NCI-H748 treated with DMSO at 0.1 percent for 48 hours (cell line): ENCODE results near the gene GRM5.
"Not testable (repeated sequence)": the region's sequence is repeated elsewhere in the genome, so short reads cannot be mapped to it uniquely, and the experiment has no call there.

Experiments
- DNase-seq: peaks from one replicate; lab custom pipeline; 2025; lab: John Stamatoyannopoulos, UW

Gene GRM5

DNA sequence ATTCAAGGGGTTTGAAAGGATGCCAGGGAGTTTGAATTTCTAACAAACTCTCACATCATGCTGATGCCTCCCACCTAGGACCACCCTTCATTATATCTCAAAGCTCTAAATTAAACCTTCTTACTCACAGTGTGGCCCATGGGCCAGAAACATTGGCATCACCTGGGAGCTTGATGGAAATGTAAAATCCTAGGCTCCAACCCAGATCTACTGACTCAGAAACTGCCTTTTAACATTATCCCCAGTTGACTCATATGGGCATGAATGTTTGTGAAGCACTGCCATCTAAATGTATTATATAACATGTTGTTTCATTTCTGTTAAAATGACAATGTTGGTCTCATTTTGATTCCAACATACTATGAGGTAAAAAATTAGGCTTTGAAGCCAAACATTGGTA lies 90.3 kb downstream of the GRM5 start:
- not testable (repeated sequence) for DNase-seq

DNA sequence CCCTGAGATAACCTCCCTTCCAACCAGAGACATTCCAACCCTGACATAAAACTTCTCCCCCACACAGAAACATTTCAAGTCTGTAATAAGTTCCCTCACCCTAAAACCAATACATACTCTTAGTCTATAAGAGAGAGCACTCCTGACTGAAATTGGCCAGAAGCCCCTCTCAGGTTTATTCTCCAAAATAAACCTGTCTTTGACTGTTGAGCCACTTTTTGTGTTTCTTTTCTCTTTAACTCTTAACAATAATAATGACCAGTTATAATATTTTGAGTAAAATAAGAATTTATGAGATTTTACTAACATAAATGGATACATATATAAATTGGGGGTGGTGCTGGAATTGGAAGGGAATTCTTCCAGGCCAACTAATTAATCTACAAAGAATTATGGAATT lies 93.6 kb downstream of the GRM5 start:
- DNase-seq, result no peak

DNA sequence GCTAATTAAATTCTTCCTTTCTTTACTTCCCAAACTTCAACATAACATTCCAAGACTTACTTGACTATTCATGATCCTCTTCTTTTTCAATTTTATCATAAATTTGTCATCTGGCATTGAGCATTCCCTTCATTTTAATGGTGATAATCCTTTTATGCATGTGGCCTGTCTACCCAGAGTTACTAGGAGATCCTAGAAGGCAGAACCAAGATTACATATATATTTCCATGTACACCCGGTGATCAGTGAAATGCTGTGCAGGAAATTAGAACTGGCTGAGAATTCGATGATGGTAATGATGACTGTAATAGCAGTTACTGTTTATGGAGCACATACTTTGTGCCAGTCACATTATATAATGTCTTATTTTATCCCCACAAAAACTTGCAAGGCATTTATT lies 104.2 kb downstream of the GRM5 start:
- not testable (repeated sequence) for DNase-seq

DNA sequence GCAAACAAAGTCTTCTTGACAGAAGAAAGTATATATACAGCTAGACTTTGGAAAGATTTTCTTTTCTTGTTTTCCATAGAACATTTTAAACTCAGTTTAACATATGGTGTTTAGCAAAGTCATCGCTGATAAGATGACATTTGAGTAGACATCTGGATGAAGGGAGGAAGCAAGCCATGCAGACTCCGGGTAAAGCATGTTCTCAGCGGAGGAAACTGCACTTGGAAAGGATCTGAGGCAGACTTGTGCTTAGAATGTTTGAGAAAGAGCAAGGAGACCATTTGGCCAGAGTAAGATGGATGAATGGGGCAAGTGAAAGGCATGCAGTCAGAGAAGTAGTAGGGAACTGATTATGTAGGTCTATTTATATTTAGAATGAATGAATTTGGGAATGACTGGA lies 105.9 kb downstream of the GRM5 start:
- DNase-seq, result not testable (repeated sequence)

DNA sequence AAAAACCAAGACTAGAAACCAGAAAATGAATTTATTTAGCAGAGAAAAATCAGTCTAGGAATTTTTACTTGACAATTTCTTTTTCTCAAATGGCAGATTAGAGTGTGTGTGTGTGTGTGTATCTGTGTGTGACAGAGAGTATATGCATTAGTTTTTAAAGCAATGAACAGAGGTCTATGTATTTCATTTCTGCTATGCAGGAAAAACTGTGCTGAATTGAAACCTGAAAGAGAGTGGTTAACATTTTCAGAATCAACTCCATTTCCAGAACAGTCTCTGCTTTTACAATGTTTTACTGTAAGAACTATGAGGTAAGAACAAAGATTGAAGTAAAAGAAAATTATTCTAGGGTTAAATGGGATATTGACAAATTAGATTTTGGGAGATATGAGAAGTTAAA lies 114.8 kb downstream of the GRM5 start:
- no peak for DNase-seq

DNA sequence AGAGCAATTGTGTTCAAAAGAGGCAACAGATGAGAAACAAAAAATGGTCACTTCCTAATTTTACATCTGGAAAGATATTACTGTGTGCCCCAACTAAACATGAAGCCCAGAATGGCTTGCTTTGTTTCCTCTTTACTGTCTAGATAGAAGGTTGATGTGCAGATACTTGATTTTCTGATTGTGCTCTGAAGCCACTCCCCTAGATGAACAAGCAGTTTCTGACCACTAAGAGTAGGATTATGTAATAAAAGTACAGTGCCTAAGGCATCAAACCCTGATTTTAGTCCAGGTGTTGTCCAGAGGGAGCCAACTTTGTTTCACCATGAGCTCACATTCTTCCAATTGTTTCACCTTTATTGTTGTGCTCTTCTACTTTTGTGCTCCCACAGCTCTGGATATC lies 116.9 kb downstream of the GRM5 start:
- DNase-seq, result not testable (repeated sequence)

DNA sequence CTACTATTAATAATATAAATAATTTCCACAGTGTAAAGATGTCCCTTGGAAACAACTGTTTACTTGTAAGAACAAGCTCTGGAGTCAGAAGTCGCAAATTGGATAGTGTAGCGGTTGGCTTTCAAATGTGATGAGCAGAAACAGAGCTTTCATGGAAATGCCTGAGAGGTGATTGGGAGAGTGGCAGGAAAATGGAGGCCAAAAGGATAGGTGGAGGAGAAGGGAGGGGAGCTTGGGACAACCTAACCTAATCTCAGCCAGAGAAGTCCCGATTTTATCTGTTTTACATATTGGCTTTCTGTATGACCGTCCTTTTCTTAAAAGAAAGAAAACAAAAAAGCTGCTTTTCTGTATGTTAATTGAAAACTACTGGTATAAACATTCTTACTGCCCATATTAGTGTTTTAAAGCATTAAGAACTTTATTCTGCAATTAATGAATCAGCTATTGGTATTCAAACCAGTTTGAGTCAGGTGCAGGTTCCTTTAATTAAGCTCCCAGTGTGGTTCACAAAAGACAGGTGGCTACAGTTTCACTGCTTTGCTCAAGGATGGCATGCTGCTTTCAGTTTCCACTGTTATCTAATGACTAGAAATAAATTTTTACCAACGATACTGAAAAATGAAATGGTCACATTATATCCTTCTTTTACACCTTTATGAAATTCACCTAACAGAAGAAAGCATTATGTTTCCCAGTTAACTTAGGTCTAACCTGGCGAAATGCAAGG lies 117.8 kb downstream of the GRM5 start:
- not testable (repeated sequence) for DNase-seq

DNA sequence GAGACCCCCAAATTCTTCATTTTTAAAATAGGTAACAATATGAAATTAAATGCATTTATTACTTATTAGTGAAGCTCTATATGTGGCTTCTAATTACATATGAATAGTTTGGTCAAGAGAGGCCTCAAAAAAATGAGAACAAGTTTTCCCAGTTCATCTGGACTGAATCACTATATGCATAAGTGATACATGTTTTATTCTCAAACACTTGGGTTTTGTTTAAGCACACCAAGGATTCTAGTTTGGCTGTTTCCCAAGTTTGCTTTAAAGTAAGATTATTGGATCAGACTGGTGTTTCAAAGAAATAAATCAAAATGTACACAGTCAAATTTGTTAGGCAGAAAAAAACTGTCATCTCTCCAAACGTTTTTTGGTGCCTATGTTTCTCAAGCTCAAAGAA lies 136.1 kb downstream of the GRM5 start:
- DNase-seq, result not testable (repeated sequence)

DNA sequence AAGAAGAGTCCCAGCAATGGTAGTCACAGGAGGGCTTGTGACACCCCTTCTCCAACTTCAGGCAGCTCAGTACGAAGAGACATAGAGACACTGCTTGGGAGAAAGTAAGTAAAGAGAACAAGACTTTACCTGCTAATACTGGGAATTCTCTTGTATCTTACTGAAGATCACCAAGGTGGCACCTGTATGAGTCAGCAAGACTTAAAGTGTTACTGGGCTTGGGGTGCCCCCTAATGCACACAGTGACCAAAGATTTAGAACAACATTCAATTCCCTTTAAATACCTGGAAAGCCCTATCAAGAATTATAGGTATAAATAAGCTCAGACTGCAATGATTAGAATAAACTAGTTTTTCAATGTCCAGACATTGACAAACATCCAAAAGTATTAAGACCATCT lies 148.7 kb downstream of the GRM5 start:
- DNase-seq, result not testable (repeated sequence)

DNA sequence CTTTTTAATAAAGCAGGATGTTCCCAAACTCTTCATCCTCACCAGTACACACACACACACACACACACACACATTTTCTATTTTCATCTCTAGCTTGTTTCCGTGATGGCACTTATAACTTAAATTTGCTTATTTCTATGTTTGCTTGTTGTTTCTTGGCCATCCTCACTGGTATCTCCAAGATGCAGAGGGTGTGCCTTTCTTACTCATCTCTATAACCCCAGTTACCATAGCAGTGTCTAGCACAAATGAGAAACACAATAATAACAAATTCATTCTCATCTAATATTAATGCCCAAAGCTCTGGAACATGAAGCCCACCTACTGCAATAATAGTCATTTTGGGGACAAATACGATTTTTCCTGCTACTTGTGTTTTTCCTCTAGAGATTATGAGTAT lies 156.3 kb downstream of the GRM5 start:
- no peak for DNase-seq

DNA sequence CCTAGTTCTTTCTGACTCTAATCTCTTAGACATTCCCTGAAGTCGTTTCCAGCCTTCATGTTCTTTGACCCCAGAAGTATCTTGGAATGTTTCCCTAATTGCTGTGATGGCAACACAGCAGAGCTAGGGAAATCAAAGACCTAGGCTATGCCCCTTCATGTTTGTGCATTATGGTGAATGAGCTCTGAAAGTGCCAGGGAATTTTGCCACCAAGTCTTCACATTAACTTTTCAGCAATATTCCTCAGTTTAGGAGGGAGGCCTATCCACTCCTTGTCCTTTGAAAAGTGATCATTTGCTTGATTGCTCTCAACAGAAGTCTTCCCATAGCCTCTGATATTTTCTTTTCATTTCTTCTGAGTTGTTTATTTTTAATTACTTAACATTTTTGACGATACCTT lies 164.3 kb downstream of the GRM5 start:
- not testable (repeated sequence) for DNase-seq

DNA sequence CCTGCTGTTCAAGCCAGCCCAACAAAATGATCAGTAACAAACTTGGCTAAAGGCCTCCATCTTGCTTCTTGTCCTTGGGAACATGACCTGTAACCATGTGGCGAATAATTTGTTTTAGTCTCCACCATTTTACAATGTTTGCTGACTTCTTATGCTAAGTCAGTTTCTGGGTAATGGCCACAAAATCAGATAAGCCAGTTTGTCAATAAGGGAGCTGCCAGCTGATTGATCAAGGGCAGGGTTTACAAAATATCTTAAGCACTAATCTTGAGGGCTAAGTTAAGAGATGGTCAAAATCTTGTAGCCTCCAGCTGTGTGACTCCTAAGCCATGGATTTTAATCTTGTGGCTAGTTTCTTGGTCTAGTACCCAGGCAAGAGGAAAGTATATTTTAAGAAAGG lies 176.9 kb downstream of the GRM5 start:
- DNase-seq, result not testable (repeated sequence)

DNA sequence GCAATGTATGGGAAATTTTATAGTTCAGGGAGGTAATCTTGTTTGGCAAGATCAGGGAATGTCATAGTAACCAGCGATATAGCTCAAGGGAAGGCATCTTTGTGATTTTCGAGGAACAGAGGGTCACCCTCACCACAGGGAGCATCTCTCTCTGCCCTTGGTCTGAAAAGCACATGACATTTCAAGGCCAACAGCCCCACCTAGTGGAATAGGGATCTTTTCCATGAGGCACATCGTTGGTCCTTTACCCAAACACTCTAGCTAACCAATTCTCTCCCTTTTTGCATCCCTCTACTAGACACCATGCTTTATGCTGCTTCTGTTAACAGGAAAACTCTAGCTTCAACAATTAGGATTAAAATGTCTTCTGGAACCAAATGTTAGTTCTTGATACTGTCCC lies 179.0 kb downstream of the GRM5 start:
- peak; percentile 5 for DNase-seq

DNA sequence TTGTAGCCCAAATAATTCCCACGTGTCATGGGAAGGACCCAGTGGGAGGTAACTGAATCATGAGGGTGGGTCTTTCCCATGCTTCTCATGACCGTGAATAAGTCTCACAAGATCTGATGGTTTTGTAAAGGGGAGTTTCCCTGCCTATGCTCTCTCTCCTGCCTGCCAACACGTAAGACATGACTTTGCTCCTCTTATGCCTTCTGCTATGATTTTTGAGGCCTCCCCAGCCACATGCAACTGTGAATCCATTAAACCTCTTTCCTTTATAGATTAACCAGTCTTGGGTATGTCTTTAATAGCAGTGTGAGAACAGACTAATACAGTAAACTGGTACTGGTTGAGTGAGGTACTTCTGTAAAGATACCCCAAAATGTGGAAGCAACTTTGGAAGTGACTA lies 183.0 kb downstream of the GRM5 start:
- not testable (repeated sequence) for DNase-seq

DNA sequence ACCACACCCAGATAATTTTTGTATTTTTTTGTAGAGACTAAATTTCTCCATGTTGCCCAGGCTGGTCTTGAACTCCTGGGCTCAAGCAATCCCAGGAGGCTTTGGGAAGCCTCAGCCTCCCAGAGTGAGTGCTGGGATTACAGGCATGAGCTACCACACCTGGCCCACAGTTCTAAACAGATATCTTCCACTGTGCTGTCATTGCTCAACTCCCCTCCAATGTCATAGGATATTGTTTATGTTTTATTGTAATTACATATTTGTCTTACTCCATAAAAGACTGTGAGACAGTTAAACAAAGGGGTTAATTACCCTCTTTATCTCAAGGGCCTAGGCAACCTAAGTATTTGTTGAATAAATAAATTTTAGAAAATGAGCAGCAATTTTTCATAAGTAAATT lies 204.2 kb downstream of the GRM5 start:
- no peak for DNase-seq

DNA sequence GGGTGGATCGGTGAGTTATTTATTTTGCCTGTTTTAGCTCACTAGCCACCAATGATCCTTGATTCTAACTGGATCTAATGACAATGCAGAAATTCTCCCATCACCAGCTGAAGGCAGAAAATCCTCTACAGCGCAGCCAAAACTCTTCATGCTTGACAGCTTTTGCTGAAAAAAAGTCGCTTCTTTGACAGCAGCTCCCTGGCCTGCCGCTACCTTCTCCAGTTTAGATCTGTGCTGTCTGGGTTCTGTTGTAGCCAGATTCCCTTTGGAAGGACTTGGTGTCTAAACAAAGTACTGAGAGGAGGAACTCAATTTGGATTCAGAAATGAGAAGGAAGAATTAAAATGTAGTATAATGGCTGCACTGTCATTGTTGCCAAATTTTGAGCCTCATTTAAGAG lies 205.4 kb downstream of the GRM5 start:
- not testable (repeated sequence) for DNase-seq

DNA sequence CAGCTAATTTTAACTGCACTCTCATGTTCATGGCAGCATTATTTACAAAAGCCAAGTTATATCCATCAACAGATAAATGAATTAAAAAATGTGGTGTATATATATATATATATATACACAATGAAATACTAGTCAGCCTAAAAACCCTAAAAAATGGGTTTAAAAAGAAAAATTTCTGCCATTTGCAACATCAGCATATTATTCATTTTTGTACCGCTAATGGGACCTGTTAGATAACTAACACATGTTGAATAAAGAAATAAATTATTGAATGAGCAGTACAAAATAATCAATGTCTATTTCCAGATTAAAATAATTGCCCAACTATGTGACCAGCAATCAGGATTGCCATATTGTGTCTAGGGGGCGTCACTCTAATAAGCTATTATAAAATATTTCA lies 211.8 kb downstream of the GRM5 start:
- DNase-seq, result not testable (repeated sequence)

DNA sequence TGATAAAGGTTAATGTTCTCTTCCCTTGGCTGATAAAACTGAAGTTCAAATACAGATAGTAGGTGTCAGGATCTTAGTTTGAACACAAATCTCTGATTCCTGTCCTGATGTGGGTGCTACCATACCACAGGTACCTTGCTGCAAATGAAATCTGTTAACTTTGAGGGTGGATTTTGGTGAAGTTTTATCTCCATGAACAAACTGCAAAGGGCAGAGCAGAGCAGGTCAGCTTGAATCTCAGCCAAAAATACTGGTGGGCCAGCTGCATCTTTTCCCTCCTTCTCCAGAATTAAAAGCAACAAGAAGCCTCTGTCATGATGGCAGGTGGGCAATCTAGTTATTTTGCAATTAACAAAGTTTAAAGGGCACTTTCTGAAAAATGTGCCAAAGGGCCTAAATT lies 214.2 kb downstream of the GRM5 start:
- not testable (repeated sequence) for DNase-seq

DNA sequence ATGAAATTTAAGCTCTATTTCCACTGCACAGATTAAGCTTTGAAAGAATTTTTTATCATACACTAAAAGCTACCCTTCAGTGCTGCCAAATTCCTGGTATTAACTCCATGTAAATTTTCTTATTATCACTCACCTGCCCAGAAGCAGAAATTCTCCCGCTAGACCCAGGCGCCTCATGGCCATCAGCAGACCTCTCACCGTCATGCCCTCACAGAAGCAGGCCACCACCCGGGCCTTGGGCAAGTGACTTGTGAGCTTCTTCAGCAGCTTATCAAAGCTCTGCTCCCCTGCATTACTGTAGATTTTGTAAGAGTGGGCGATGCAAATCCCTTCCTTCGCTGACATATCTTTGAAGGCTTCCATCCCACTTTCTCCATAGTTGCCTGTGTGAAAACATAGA lies 216.0 kb downstream of the GRM5 start:
- not testable (repeated sequence) for DNase-seq

DNA sequence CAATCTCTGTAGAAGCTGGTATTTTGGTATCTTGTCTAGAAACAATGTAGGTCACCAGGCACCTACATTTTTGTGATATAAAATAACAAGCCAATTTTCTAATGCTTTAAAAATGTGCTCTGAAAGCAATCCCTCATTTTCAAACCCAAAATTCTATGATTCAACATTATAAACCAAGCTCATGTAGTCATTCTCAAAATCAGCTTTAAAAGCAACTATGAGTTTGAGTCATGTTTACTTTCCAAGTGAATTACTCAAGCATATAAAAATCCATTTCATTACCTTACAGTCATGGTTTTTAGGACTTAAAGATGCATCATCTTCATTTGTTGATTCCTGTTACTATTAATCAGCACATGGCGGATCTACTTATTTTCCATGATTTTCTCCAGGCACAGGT lies 216.4 kb downstream of the GRM5 start:
- no peak for DNase-seq

DNA sequence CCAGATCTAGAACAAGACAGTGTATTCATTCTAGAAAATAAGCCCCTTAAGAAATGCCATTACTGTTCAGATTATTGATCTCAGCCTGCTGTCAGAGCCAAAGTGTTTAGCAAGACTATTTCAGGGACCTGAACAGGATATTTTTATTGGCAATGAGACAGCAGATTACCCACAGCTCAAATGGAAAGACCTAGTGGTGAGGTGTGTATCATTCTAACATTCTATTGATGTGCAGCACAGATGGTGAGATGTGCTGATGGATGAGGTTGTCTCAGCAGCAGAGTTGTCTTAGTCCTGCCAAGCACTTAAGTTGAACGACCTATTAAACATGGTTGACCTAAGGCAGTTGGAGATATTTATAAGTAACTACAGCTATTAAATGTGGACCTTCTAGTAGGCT lies 219.5 kb downstream of the GRM5 start:
- DNase-seq, result not testable (repeated sequence)

DNA sequence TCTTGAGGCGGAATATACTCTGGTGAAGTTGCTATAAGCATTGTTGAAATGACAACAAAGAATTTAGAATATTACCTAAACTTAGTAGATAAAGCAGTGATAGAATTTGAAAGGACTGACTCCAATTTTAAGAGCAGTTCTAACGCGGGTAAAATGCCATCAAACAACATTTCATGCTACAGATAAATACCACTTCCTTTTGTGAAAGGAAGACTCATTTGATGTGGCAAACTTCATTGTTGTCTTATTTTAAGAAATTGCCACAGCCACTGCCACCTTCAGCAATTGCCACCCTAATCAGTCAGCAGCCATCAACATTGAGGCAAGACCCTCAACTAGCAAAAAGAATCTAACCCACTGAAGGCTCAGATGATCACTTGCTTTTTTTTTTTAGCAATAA lies 220.8 kb downstream of the GRM5 start:
- DNase-seq, result not testable (repeated sequence)

DNA sequence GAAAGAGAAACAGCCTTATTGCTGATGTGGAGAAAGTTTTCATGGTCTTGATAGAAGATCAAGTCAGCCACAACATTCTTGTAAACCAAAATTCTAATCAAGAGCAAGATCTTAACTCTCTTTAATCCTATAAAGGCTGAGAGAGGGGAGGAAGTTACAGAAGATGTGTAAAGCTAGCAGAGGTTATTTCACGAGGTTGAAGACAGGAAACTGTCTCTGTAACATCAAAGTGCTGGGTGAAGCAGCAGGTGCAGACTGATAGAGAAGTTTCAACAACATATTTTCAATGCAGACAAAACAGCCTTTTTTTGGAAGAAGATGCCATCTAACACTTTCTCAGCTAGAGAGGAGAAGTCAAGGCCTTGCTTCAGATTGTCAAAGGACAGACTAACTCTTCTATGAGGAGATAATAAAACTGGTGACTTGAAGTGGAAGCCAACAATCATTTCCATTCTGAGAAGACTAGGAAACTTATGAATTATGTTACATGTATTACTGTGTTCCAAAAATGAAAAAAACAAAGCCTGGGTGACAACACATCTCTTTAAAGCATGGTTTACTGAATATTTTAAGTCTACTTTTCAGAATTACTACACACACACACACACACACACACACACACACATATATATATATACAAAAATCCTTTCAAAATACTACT lies 221.9 kb downstream of the GRM5 start:
- DNase-seq, result not testable (repeated sequence)

DNA sequence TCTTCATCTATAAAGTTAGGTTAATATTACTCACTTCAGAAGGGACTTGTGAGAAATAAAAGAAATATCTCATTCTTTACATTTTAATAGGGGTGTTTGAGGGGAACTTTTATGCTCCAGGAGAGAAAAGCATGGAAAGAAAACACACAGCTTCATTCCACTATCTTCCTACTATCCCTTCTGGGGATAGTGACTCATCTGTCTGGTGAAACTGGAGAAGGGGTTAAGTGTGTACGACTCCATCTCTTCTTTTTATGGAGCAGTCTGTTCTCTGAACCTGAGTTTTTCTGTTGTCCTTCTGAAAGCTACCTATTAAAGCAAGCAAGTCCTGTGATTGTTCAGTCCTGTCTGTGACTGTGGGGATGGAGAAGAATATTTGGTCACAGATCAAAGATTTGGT lies 227.6 kb downstream of the GRM5 start:
- DNase-seq, result not testable (repeated sequence)
